Panc1 (cell line): ENCODE measurements around the gene MTHFD1L.

Experiments used
- CTCF ChIP-seq: fragments of 450-650 bp; IDR thresholded peaks from 2 replicates; pipeline ENCODE4 v1.5.1; 2017; ENCODE audit warnings: mild to moderate bottlenecking
- POLR2AphosphoS5 ChIP-seq: IDR thresholded peaks from 2 replicates; pipeline ENCODE4 v1.6.1; 2012; ENCODE audit warnings: mild to moderate bottlenecking, low read depth, low read length, moderate library complexity
- SIN3A ChIP-seq: IDR thresholded peaks from 2 replicates; pipeline ENCODE4 v1.6.1; 2012; ENCODE audit warnings: low read depth, mild to moderate bottlenecking, low read length, moderate library complexity, borderline replicate concordance; ENCODE audit not compliant: insufficient read depth
- TCF7L2 ChIP-seq: IDR thresholded peaks from 2 replicates; pipeline ENCODE4 v1.6.1; 2011; ENCODE audit warnings: mild to moderate bottlenecking, low read depth, low read length, inconsistent platforms

GRCh38 chr6:151095538-151096254, 230.2 kb downstream of the MTHFD1L start:
- TF ChIP-seq POLR2AphosphoS5 (no peak), TCF7L2 (no peak), CTCF (no peak), SIN3A (no peak)
